Stomach (tissue), 9 donors: Measurements from ENCODE around the gene SLC8B1. TPM values are rescaled to one million over a fixed set of nuclear protein-coding genes. Genes with fewer than 3 reads are reported as not detected.

Experiments used
- DNase-seq, 2 donors: peaks; one replicate each; pipeline versions ENCODE4 v3.0.0 to v3.0.0-alpha.2; 2013 to 2019
- H3K27ac ChIP-seq, 5 donors: fragments of 200-600 bp in 4 of 5; sonication (generic) in 4 of 5; one replicate each; pipeline ENCODE4 v1.5.1; 2013 to 2019; ENCODE audit warnings: mild to moderate bottlenecking in 1 of 5, moderate library complexity in 1 of 5
- H3K27me3 ChIP-seq, 3 donors: fragments of 200-600 bp; sonication (generic); one replicate each; pipeline ENCODE4 v1.5.1; 2017 to 2019; ENCODE audit warnings: mixed run types in 1 of 3
- H3K36me3 ChIP-seq, 4 donors: fragments of 200-600 bp; sonication (generic); 1 replicate in 3 of 4; 2 replicates in 1 of 4; pipeline ENCODE4 v1.5.1; 2016 to 2019
- H3K4me1 ChIP-seq, 4 donors: fragments of 200-600 bp; sonication (generic); one replicate each; pipeline ENCODE4 v1.5.1; 2016 to 2019
- H3K4me3 ChIP-seq, 4 donors: fragments of 200-600 bp; sonication (generic) in 3 of 4; one replicate each; pipeline ENCODE4 v1.5.1; 2016 to 2019; ENCODE audit warnings: mild to moderate bottlenecking in 1 of 4
- H3K9me3 ChIP-seq, 4 donors: fragments of 200-600 bp; sonication (generic); one replicate each; pipeline ENCODE4 v1.5.1; 2016 to 2019
- CTCF ChIP-seq, 7 experiments: fragments of 450-650 bp in 4 of 7; fragments of 200-600 bp in 3 of 7; sonication (generic) in 3 of 7; IDR thresholded peaks; one replicate each; pipeline ENCODE4 v1.5.1; 2016 to 2019; ENCODE audit warnings: antibody characterized with exemption in 7 of 7, control low read depth in 2 of 7, mild to moderate bottlenecking in 1 of 7
- EP300 ChIP-seq: sonication (generic); formaldehyde crosslinking; IDR thresholded peaks from one replicate; pipeline ENCODE4 v1.6.1; 2017; ENCODE audit warnings: antibody characterized with exemption
- POLR2A ChIP-seq, 4 donors: fragments of 450-650 bp; IDR thresholded peaks; one replicate each; pipeline ENCODE4 v1.6.1; 2016; ENCODE audit warnings: antibody characterized with exemption in 4 of 4, control low read depth in 2 of 4, mild to moderate bottlenecking in 1 of 4, moderate library complexity in 1 of 4
- POLR2AphosphoS5 ChIP-seq, 3 donors: sonication (generic); formaldehyde crosslinking; IDR thresholded peaks; one replicate each; pipeline ENCODE4 v1.6.1; 2016; ENCODE audit warnings: antibody characterized with exemption in 3 of 3
- WGBS, 5 donors: extraction: QIAGEN DNeasy Blood & Tissue Kit in 3 of 5; methylation state at CpG; one replicate each; pipeline versions ENCODE4 v1.1.5 to v1.1.7; 2013 to 2018; 5-methylcytosine and 5-hydroxymethylcytosine counted together
- intact Hi-C: fragments of 100-400 bp; cut with DNase I; formaldehyde crosslinking; loops from one replicate; pipeline ENCODE4 v1.15.1; 2023; ENCODE audit warnings: low total_unique reads
- polyA plus RNA-seq, 3 donors: library from polyadenylated mRNA; stranded (reverse); fragments of 200-250 nt; gene quantifications; one replicate each; pipeline ENCODE4 v1.2.3, GENCODE V29; 2013
- total RNA-seq, 5 donors: library from RNA; depleted of rRNA; stranded (reverse); fragments of >200 nt; gene quantifications; one replicate each; pipeline versions ENCODE4 v1.1.0 to v1.2.3, GENCODE V29; 2014 to 2016
- donor health status: healthy with polysubstance abuse.
- donor health status: Bipolar disorder and iron deficiency.
- donor health status: healthy.

Gene SLC8B1
- total and polyA plus RNA-seq, 8 donors = 9.0 to 167 (median 18.6) TPM

- Histone ChIP-seq H3K27ac (peak overlapping the region in 3 of 5 donors; percentile 7 to 22 (median 8)), H3K4me1 (peaks cover 12 to 39% (median 32%) of the 10 kb centered on the region in 4 donors), H3K36me3 (peaks cover 22 to 63% (median 55%) of the 10 kb centered on the region in 4 donors), H3K9me3 (no peaks in the 10 kb centered on the region), H3K27me3 (no peaks in the 10 kb centered on the region), H3K4me3 (no peak overlapping the region)
- TF ChIP-seq POLR2A (IDR thresholded peaks at IDR 0.05) = no peak
- TF ChIP-seq EP300 = no peak
- TF ChIP-seq POLR2AphosphoS5 (IDR thresholded peaks at IDR 0.05) = no peak
- TF ChIP-seq CTCF (IDR thresholded peaks at IDR 0.05) = no peak
- DNase-seq = no peak
- intact Hi-C loops = no loop called here
- 90 to 96% (median 95%) methylated on average over 9 of the region's 9 CpGs for WGBS, 5 donors
Observed at GRCh38 chr12:113263431-113263963, 71.4 kb downstream of the SLC8B1 start.

GRCh38 chr12:113262710-113263109, 72.2 kb downstream of the SLC8B1 start:
- no peak for DNase-seq
- TF ChIP-seq POLR2A (IDR thresholded peaks at IDR 0.05) (no peak), EP300 (no peak), CTCF (IDR thresholded peaks at IDR 0.05) (no peak), POLR2AphosphoS5 (IDR thresholded peaks at IDR 0.05) (no peak)
- Histone ChIP-seq H3K4me1 (peaks cover 12 to 40% (median 34%) of the 10 kb centered on the region in 4 donors), H3K27me3 (no peaks in the 10 kb centered on the region), H3K9me3 (no peaks in the 10 kb centered on the region), H3K27ac (peak overlapping the region in 2 of 5 donors; percentile 35 to 71), H3K36me3 (peaks cover 14 to 55% (median 47%) of the 10 kb centered on the region in 4 donors), H3K4me3 (no peak overlapping the region)
- intact Hi-C loops = no loop called here

GRCh38 chr12:113261847-113262470, 73.0 kb downstream of the SLC8B1 start:
- Histone ChIP-seq H3K4me1 (peaks cover 12 to 40% (median 34%) of the 10 kb centered on the region in 4 donors), H3K27ac (peak overlapping the region in 4 of 5 donors; percentile 21 to 71 (median 32))
- DNase-seq = no peak

GRCh38 chr12:113260636-113261300, 74.1 kb downstream of the SLC8B1 start:
- WGBS, 5 donors = 79 to 89% (median 84%) methylated on average over 12 of the region's 12 CpGs
- no peak for TF ChIP-seq POLR2A (IDR thresholded peaks at IDR 0.05)
- no peak for TF ChIP-seq CTCF (IDR thresholded peaks at IDR 0.05)
- TF ChIP-seq POLR2AphosphoS5 (IDR thresholded peaks at IDR 0.05) = no peak
- TF ChIP-seq EP300 = no peak
- peak overlapping the region; percentile 23 to 75 (median 46) for H3K27ac ChIP-seq
- no peaks in the 10 kb centered on the region for H3K27me3 ChIP-seq
- peaks cover 12 to 40% (median 34%) of the 10 kb centered on the region in 4 donors for H3K4me1 ChIP-seq
- intact Hi-C loops = no loop called here
- no peaks in the 10 kb centered on the region for H3K9me3 ChIP-seq
- H3K36me3 ChIP-seq = peaks cover 3 to 38% (median 28%) of the 10 kb centered on the region in 4 donors
- no peak for DNase-seq
- no peak overlapping the region for H3K4me3 ChIP-seq

More at GRCh38 chr12:113261847-113262470, 73.0 kb downstream of the SLC8B1 start:
- Histone ChIP-seq H3K27me3 (no peaks in the 10 kb centered on the region), H3K9me3 (no peaks in the 10 kb centered on the region), H3K36me3 (peaks cover 10 to 50% (median 40%) of the 10 kb centered on the region in 4 donors), H3K4me3 (no peak overlapping the region)
- WGBS, 5 donors = 76 to 87% (median 78%) methylated on average over 6 of the region's 6 CpGs
- no peak for TF ChIP-seq CTCF (IDR thresholded peaks at IDR 0.05)
- intact Hi-C loops = no loop called here
